Panc1 (cell line): Measurements from ENCODE around the gene OR9Q2. TPM values are rescaled to one million over a fixed set of nuclear protein-coding genes. Genes with fewer than 3 reads are reported as not detected.

ENCODE experiments used
- ATAC-seq: fragments of 200-7000 bp; cut with Tn5 transposase; 2 replicates; pipeline ENCODE4 v1.9.1; 2020; ENCODE audit warnings: mild to moderate bottlenecking, moderate library complexity
- BruUV-seq: library from RNA; stranded (reverse); fragments of 400-500 nt; replicated peaks from 2 replicates; lab custom pipeline; 2021; lab: Mats Ljungman, UMichigan
- CTCF ChIA-PET: fragments of 300-600 bp; sonication (Branson Sonifier 250); formaldehyde crosslinking; loops from one replicate; lab custom pipeline; 2022; ENCODE audit warnings: antibody characterized with exemption; lab: Charles Lee
- POLR2A ChIA-PET: fragments of 300-600 bp; sonication (Branson Sonifier 250); formaldehyde crosslinking; loops from one replicate; lab custom pipeline; 2022; ENCODE audit warnings: antibody characterized with exemption; lab: Charles Lee
- DNase-seq: peaks from one replicate; pipeline ENCODE4 v3.0.0-alpha.2; 2010; ENCODE audit warnings: low read depth, low spot score
- H3K27ac ChIP-seq: 2 replicates; pipeline ENCODE4 v1.5.1; 2011; ENCODE audit warnings: mild to moderate bottlenecking, low read length, inconsistent platforms
- H3K27me3 ChIP-seq: fragments of 200-500 bp; sonication (Bioruptor generic); 2 replicates; pipeline ENCODE4 v1.6.0; 2014; ENCODE audit warnings: low read length, inconsistent platforms; ENCODE audit not compliant: control insufficient read depth, insufficient read depth
- H3K36me3 ChIP-seq: fragments of 200-500 bp; sonication (Bioruptor generic); 2 replicates; pipeline ENCODE4 v1.5.1; 2014; ENCODE audit warnings: inconsistent platforms, mild to moderate bottlenecking, low read length, moderate library complexity; ENCODE audit not compliant: control insufficient read depth, insufficient read depth
- H3K4me1 ChIP-seq: 2 replicates; pipeline ENCODE4 v1.5.1; 2011; ENCODE audit warnings: inconsistent platforms, mild to moderate bottlenecking, low read length, moderate library complexity; ENCODE audit not compliant: control insufficient read depth, insufficient read depth
- H3K4me3 ChIP-seq, 2 experiments: 2 replicates each; pipeline ENCODE4 v1.5.1; 2011 to 2012; ENCODE audit warnings: low read depth in 2 of 2, low read length in 2 of 2, mild to moderate bottlenecking in 2 of 2, inconsistent platforms in 1 of 2, moderate library complexity in 1 of 2
- H3K9me3 ChIP-seq: fragments of 200-500 bp; sonication (Bioruptor generic); 2 replicates; pipeline ENCODE4 v1.5.1; 2014; ENCODE audit warnings: low read depth, mild to moderate bottlenecking, inconsistent platforms, low read length, moderate library complexity; ENCODE audit not compliant: control insufficient read depth, insufficient read depth
- CTCF ChIP-seq: fragments of 450-650 bp; IDR thresholded peaks from 2 replicates; pipeline ENCODE4 v1.5.1; 2017; ENCODE audit warnings: mild to moderate bottlenecking
- POLR2AphosphoS5 ChIP-seq: IDR thresholded peaks from 2 replicates; pipeline ENCODE4 v1.6.1; 2012; ENCODE audit warnings: mild to moderate bottlenecking, low read depth, low read length, moderate library complexity
- REST ChIP-seq, 2 experiments: IDR thresholded peaks; 2 replicates each; pipeline ENCODE4 v1.6.1; 2011 to 2012; ENCODE audit warnings: low read depth in 2 of 2, control low read depth in 1 of 2, low read length in 1 of 2, mild to moderate bottlenecking in 1 of 2, moderate library complexity in 1 of 2; ENCODE audit not compliant: insufficient read depth in 1 of 2
- SIN3A ChIP-seq: IDR thresholded peaks from 2 replicates; pipeline ENCODE4 v1.6.1; 2012; ENCODE audit warnings: low read depth, mild to moderate bottlenecking, low read length, moderate library complexity, borderline replicate concordance; ENCODE audit not compliant: insufficient read depth
- TCF7L2 ChIP-seq: IDR thresholded peaks from 2 replicates; pipeline ENCODE4 v1.6.1; 2011; ENCODE audit warnings: mild to moderate bottlenecking, low read depth, low read length, inconsistent platforms
- in situ Hi-C: cut with HindIII; loops from 2 replicates; pipeline ENCODE4 v1.10.0; 2016; ENCODE audit warnings: low sequenced_read_pairs, low pct_unique_long_range_greater_than_20kb
- intact Hi-C: fragments of 100-400 bp; cut with micrococcal nuclease; formaldehyde crosslinking; loops from one replicate; pipeline ENCODE4 v1.10.0; 2022; ENCODE audit not compliant: unreplicated experiment
- total RNA-seq: library from RNA; stranded (reverse); gene quantifications from one replicate; pipeline ENCODE4 v1.2.1, GENCODE V29; 2021; ENCODE audit not compliant: unreplicated experiment

Gene OR9Q2
- total RNA-seq, 1 experiment from 2014 or later = not detected

- Histone ChIP-seq H3K27me3 (peaks cover 3% of the 10 kb centered on the region; the same call in 1 of the 2 replicates), H3K27ac (no peak overlapping the region), H3K36me3 (no peaks in the 10 kb centered on the region), H3K4me1 (no peaks in the 10 kb centered on the region), H3K9me3 (no peaks in the 10 kb centered on the region), H3K4me3 (no peak overlapping the region)
- no TSS peak for BruUV-seq
- ATAC-seq = no peak
- no peak for TF ChIP-seq REST (IDR thresholded peaks at IDR 0.05; ENCODE audit: insufficient read depth in 1 of 2, low read depth in 2 of 2, low read length in 1 of 2)
- no peak for TF ChIP-seq TCF7L2
- no peak for TF ChIP-seq SIN3A
- TF ChIP-seq CTCF = no peak
- no peak for TF ChIP-seq POLR2AphosphoS5
- CTCF ChIA-PET = no interaction called here
- DNase-seq = no peak
- intact Hi-C loops = no loop called here
- in situ Hi-C loops = no loop called here
- POLR2A ChIA-PET = no interaction called here
These were observed 23.9 kb upstream of the OR9Q2 start for GRCh38 chr11:58164990-58165389.

GRCh38 chr11:58165504-58166106, 23.3 kb upstream of the OR9Q2 start:
- CTCF ChIA-PET = no interaction called here
- DNase-seq = no peak
- no peak for ATAC-seq

More at GRCh38 chr11:58165504-58166106, 23.3 kb upstream of the OR9Q2 start:
- Histone ChIP-seq H3K27ac (no peak overlapping the region), H3K9me3 (no peaks in the 10 kb centered on the region), H3K4me1 (no peaks in the 10 kb centered on the region), H3K4me3 (no peak overlapping the region), H3K36me3 (no peaks in the 10 kb centered on the region), H3K27me3 (peaks cover 3% of the 10 kb centered on the region; the same call in 1 of the 2 replicates)
- in situ Hi-C loops = no loop called here
- intact Hi-C loops = no loop called here
- POLR2A ChIA-PET = no interaction called here
- no peak for TF ChIP-seq CTCF
- no peak for TF ChIP-seq SIN3A
- TF ChIP-seq TCF7L2 = no peak
- no peak for TF ChIP-seq POLR2AphosphoS5
- TF ChIP-seq REST (IDR thresholded peaks at IDR 0.05; ENCODE audit: insufficient read depth in 1 of 2, low read depth in 2 of 2, low read length in 1 of 2) = no peak
- no TSS peak for BruUV-seq
